K562 (cell line): ENCODE data around the gene SP6. TPM values are rescaled to one million over a fixed set of nuclear protein-coding genes. Genes with fewer than 3 reads are reported as not detected.

Experiments used
- ATAC-seq: fragments of 200-7000 bp; cut with Tn5 transposase; 3 replicates; pipeline ENCODE4 v1.9.1; 2020; ENCODE audit warnings: moderate library complexity
- BruUV-seq: library from RNA; stranded (reverse); fragments of 400-500 nt; replicated peaks from 2 replicates; lab custom pipeline; 2021; lab: Mats Ljungman, UMichigan
- CTCF ChIA-PET: fragments of 300-600 bp; formaldehyde crosslinking; extraction: SDS; loops from one replicate; lab custom pipeline; 2021; ENCODE audit warnings: low intra/inter-chr PET ratio; lab: Yijun Ruan, JAX
- POLR2A ChIA-PET: fragments of 300-600, 350-650 bp; sonication (Branson Sonifier 250); formaldehyde crosslinking; extraction: SDS; loops from one replicate; lab custom pipeline; 2021; ENCODE audit warnings: antibody characterized with exemption, inconsistent platforms; lab: Yijun Ruan, JAX
- DNase-seq, 4 experiments: peaks; one replicate each; pipeline versions ENCODE4 v3.0.0 to v3.0.0-alpha.2; 2011 to 2018; ENCODE audit warnings: low spot score in 3 of 4, mixed read lengths in 3 of 4; ENCODE audit errors: extremely low read depth in 1 of 4
- FAIRE-seq: peaks from 2 replicates; lab custom pipeline; 2011; peaks lifted over from hg19 to GRCh38; lab: Jason Lieb, UNC
- H2AFZ ChIP-seq: 2 replicates; pipeline ENCODE4 v1.6.0; 2011; ENCODE audit warnings: low read depth, low read length, control low read depth, inconsistent platforms
- H3K27ac ChIP-seq: fragments of 200-600 bp; 3 replicates; pipeline ENCODE4 v1.8.0; 2011; ENCODE audit warnings: low read depth, mild to moderate bottlenecking, control low read depth, inconsistent platforms, low read length, moderate library complexity, mixed read lengths; ENCODE audit errors: extremely low read depth
- H3K27me3 ChIP-seq, 2 experiments: fragments of 300-600 bp in 1 of 2; 2 replicates in 1 of 2; 3 replicates in 1 of 2; pipeline versions ENCODE4 v1.6.0 to v1.8.0; 2011; ENCODE audit warnings: inconsistent platforms in 2 of 2, low read length in 2 of 2, mild to moderate bottlenecking in 1 of 2, mixed read lengths in 1 of 2, moderate library complexity in 1 of 2; ENCODE audit not compliant: control insufficient read depth in 2 of 2, insufficient read depth in 2 of 2
- H3K36me3 ChIP-seq: fragments of 300-600 bp; 3 replicates; pipeline ENCODE4 v1.8.0; 2011; ENCODE audit warnings: mild to moderate bottlenecking, low read length, inconsistent platforms; ENCODE audit not compliant: control insufficient read depth, insufficient read depth
- H3K4me1 ChIP-seq, 2 experiments: fragments of 200-600 bp in 1 of 2; replicated peaks in 1 of 2; 2 replicates in 1 of 2; 3 replicates in 1 of 2; pipeline versions ENCODE4 v1.5.1 to v1.8.0; 2011; ENCODE audit warnings: inconsistent platforms in 2 of 2, low read length in 2 of 2, mild to moderate bottlenecking in 1 of 2, mixed read lengths in 1 of 2, moderate library complexity in 1 of 2; ENCODE audit not compliant: control insufficient read depth in 2 of 2, insufficient read depth in 2 of 2
- H3K4me2 ChIP-seq: 2 replicates; pipeline ENCODE4 v1.6.1; 2011; ENCODE audit warnings: low read length, control low read depth, inconsistent platforms, mixed read lengths; ENCODE audit not compliant: insufficient read depth
- H3K4me3 ChIP-seq: fragments of 200-600 bp; sonication (generic), shearing (Covaris generic); 2 replicates; pipeline ENCODE4 v1.5.1; 2016; ENCODE audit warnings: control low read depth, inconsistent platforms
- H3K79me2 ChIP-seq: fragments of 200-600 bp; 3 replicates; pipeline ENCODE4 v1.8.0; 2011; ENCODE audit warnings: low read length, inconsistent platforms; ENCODE audit not compliant: control insufficient read depth, insufficient read depth
- H3K9ac ChIP-seq, 2 experiments: 2 replicates each; pipeline versions ENCODE4 v1.6.0 to v1.6.1; 2011; ENCODE audit warnings: low read depth in 2 of 2, low read length in 2 of 2, control low read depth in 1 of 2, inconsistent platforms in 1 of 2, mild to moderate bottlenecking in 1 of 2, mixed read lengths in 1 of 2; ENCODE audit not compliant: insufficient read depth in 1 of 2
- H3K9me1 ChIP-seq: one replicate; pipeline ENCODE4 v1.6.0; 2011; ENCODE audit warnings: inconsistent platforms, mild to moderate bottlenecking, low read length, moderate library complexity; ENCODE audit not compliant: control insufficient read depth, insufficient read depth
- H3K9me3 ChIP-seq: replicated peaks from 2 replicates; pipeline ENCODE4 v1.5.1; 2011; ENCODE audit warnings: low read depth, low read length, inconsistent platforms; ENCODE audit not compliant: control insufficient read depth, insufficient read depth
- H4K20me1 ChIP-seq: replicated peaks from 2 replicates; pipeline ENCODE4 v1.6.1; 2011; ENCODE audit warnings: low read length, inconsistent platforms, mixed read lengths; ENCODE audit not compliant: control insufficient read depth, insufficient read depth
- RERE ChIP-seq: sonication (generic); formaldehyde crosslinking; IDR thresholded peaks from 2 replicates; pipeline ENCODE4 v1.8.0; 2023; ENCODE audit warnings: missing genetic modification reagents, mild to moderate bottlenecking, borderline replicate concordance
- ZNF311 ChIP-seq: fragments of 250-450 bp; sonication (Bioruptor Pico); IDR thresholded peaks from 2 replicates; pipeline ENCODE4 v1.4.0; 2020; ENCODE audit warnings: mild to moderate bottlenecking, moderate library complexity
- ZNF668 ChIP-seq: fragments of 250-450 bp; sonication (Bioruptor Pico); IDR thresholded peaks from 2 replicates; pipeline ENCODE4 v1.8.0; 2022; ENCODE audit warnings: mild to moderate bottlenecking, inconsistent platforms
- WGBS: fragments of 100-300 bp; shearing (Covaris generic); methylation state at CpG from one replicate; pipeline ENCODE4 v1.1.6; 2016; ENCODE audit warnings: low coverage, mixed read lengths; ENCODE audit not compliant: insufficient coverage; ENCODE audit errors: missing lambda C conversion rate; 5-methylcytosine and 5-hydroxymethylcytosine counted together
- in situ Hi-C: fragments of 300-500 bp; cut with MboI; formaldehyde crosslinking; loops from 4 replicates; pipeline ENCODE4 v1.15.0; 2018; ENCODE audit warnings: inconsistent platforms, mixed read lengths
- intact Hi-C: fragments of 100-400 bp; cut with micrococcal nuclease; formaldehyde crosslinking; loops from 2 replicates; pipeline ENCODE4 v1.14.2; 2022
- polyA plus RNA-seq, 8 experiments: library from polyadenylated mRNA; depleted of rRNA in 4 of 8; stranded (reverse) in 5 of 8; unstranded in 3 of 8; fragments of >200 nt; fragmentation: Nextera tagmentation in 2 of 8; fragmentation: Illumina TruSeq in 1 of 8; extraction: Ambion mirVana in 2 of 8; extraction: Trizol in 1 of 8; gene quantifications; 2 replicates each; pipeline versions ENCODE4 v1.2.1 to v1.2.3, GENCODE V29; 2011 to 2014; ENCODE audit warnings: inconsistent platforms in 1 of 8, missing spikeins in 1 of 8
- total RNA-seq, 7 experiments: library from RNA; depleted of rRNA in 6 of 7; stranded (reverse); fragments of >200 nt in 6 of 7; fragmentation: Illumina TruSeq in 2 of 7; extraction: Trizol in 2 of 7; gene quantifications; 2 replicates each; pipeline versions ENCODE4 v1.2.1 to v1.2.3, GENCODE V29; 2011 to 2021; ENCODE audit warnings: low replicate concordance in 1 of 7
- TF ChIP-seq, protein P1 (sequence below): fragments of 250-450 bp; sonication (Bioruptor Pico); IDR thresholded peaks from 2 replicates; pipeline ENCODE4 v1.8.0; 2022; ENCODE audit warnings: inconsistent platforms

The SP6 gene
- total and polyA plus RNA-seq, 9 of the 15 experiments (the other 6 are each of a cell fraction or from before 2014, with no cell fraction given) = 0.11 to 7.9 (median 2.2) TPM

DNA sequence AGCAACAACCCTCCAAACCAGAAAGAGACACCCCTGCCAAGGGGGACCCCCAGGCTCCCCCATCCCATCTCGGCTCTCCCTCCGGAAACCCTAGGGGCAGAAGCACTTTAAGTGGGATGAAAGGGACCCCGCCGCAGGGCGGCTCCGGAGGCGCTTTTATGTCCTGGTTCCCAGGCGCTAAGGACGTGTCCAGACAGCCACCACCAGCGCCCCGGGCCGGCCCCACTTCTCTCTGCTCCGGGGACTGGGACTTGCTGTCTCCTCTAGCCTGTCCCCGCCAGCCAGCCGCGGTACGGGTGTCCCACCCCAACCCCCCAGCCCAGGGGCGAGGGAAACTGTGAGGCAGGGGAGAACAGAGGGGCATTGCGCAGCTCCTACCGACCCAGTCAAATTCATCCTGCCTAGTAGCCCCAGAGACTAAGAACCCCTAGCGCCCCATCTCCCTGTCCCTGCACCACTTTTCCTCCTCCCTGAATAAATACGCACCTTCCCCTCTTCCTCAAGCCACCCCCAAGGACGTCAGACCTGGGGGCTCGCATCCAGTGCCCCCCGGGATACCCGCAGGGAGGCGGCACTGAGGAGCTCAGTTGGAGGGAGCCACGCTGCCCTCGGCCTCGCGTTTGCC is 4.1 kb downstream of the SP6 start:
- no peak for ATAC-seq
- no peak for DNase-seq
- TF ChIP-seq ZNF668 (CRISPR knock-in tag) (no peak), RERE (no peak), ZNF311 (CRISPR knock-in tag) (no peak)
- TF ChIP-seq, protein P1, sequence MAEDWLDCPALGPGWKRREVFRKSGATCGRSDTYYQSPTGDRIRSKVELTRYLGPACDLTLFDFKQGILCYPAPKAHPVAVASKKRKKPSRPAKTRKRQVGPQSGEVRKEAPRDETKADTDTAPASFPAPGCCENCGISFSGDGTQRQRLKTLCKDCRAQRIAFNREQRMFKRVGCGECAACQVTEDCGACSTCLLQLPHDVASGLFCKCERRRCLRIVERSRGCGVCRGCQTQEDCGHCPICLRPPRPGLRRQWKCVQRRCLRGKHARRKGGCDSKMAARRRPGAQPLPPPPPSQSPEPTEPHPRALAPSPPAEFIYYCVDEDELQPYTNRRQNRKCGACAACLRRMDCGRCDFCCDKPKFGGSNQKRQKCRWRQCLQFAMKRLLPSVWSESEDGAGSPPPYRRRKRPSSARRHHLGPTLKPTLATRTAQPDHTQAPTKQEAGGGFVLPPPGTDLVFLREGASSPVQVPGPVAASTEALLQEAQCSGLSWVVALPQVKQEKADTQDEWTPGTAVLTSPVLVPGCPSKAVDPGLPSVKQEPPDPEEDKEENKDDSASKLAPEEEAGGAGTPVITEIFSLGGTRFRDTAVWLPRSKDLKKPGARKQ = no peak
- no peaks in the 10 kb centered on the region for H4K20me1 ChIP-seq
- in situ Hi-C loops (no loop called here), intact Hi-C loops (loop anchor here (10.0 kb wide), 1 partner anchor 288 kb away; no protein-coding TSS in a partner anchor)
- peaks cover 34 to 56% of the 10 kb centered on the region in 2 experiments for H3K4me1 ChIP-seq
- no peak overlapping the region for H3K27ac ChIP-seq
- BruUV-seq = no TSS peak
- no peak overlapping the region for H3K4me2 ChIP-seq
- POLR2A ChIA-PET = interaction anchor here (0.8 to 2.4 kb wide), 6 partner anchors 10 to 49 kb away, joined by 3 to 12 read pairs (median 4); partner anchors contain the start of gene SP2
- no peak overlapping the region for H3K4me3 ChIP-seq
- no peaks in the 10 kb centered on the region for H3K27me3 ChIP-seq
- WGBS = 68% methylated on average over 22 of the region's 31 CpGs
- H2AFZ ChIP-seq = no peak overlapping the region
- H3K9ac ChIP-seq = no peak overlapping the region
- peaks cover 18% of the 10 kb centered on the region; the same call in 2 of the 3 replicates for H3K79me2 ChIP-seq
- FAIRE-seq = no peak
- H3K9me3 ChIP-seq = no peaks in the 10 kb centered on the region
- no peaks in the 10 kb centered on the region; the same call in 2 of the 3 replicates for H3K36me3 ChIP-seq
- CTCF ChIA-PET = interaction anchor here (1.6 kb wide), 1 partner anchor 43 kb away, joined by 4 read pairs; no protein-coding TSS in a partner anchor
- no peaks in the 10 kb centered on the region for H3K9me1 ChIP-seq
